Brain microvascular endothelial cell (primary cell): ENCODE results near the gene MEIOB.

Source experiments
- DNase-seq: peaks from one replicate; pipeline ENCODE4 v3.0.0-alpha.2; 2020
- H3K27ac ChIP-seq: fragments of 250-450 bp; sonication (Bioruptor Pico); 2 replicates; pipeline ENCODE4 v1.5.1; 2020; ENCODE audit warnings: mild to moderate bottlenecking, moderate library complexity
- H3K27me3 ChIP-seq: fragments of 250-450 bp; sonication (Bioruptor Pico); replicated peaks from 2 replicates; pipeline ENCODE4 v1.5.1; 2020; ENCODE audit warnings: mild to moderate bottlenecking
- H3K36me3 ChIP-seq: fragments of 250-450 bp; sonication (Bioruptor Pico); replicated peaks from 2 replicates; pipeline ENCODE4 v1.5.1; 2020; ENCODE audit warnings: mild to moderate bottlenecking
- H3K4me3 ChIP-seq: 2 replicates; pipeline ENCODE4 v1.5.1; 2011; ENCODE audit warnings: low read depth, mild to moderate bottlenecking, control low read depth, low read length, moderate library complexity
- in situ Hi-C: cut with HindIII; loops from 2 replicates; pipeline ENCODE4 v1.10.0; 2017; ENCODE audit warnings: low sequenced_read_pairs, low pct_ligation_motif_present
- TF ChIP-seq, protein P1 (sequence below): IDR thresholded peaks from 2 replicates; pipeline ENCODE4 v1.5.1; 2011; ENCODE audit warnings: low read depth, mild to moderate bottlenecking, moderate library complexity, low read length, control low read depth, inconsistent platforms; ENCODE audit errors: missing control alignments

Gene MEIOB

DNA sequence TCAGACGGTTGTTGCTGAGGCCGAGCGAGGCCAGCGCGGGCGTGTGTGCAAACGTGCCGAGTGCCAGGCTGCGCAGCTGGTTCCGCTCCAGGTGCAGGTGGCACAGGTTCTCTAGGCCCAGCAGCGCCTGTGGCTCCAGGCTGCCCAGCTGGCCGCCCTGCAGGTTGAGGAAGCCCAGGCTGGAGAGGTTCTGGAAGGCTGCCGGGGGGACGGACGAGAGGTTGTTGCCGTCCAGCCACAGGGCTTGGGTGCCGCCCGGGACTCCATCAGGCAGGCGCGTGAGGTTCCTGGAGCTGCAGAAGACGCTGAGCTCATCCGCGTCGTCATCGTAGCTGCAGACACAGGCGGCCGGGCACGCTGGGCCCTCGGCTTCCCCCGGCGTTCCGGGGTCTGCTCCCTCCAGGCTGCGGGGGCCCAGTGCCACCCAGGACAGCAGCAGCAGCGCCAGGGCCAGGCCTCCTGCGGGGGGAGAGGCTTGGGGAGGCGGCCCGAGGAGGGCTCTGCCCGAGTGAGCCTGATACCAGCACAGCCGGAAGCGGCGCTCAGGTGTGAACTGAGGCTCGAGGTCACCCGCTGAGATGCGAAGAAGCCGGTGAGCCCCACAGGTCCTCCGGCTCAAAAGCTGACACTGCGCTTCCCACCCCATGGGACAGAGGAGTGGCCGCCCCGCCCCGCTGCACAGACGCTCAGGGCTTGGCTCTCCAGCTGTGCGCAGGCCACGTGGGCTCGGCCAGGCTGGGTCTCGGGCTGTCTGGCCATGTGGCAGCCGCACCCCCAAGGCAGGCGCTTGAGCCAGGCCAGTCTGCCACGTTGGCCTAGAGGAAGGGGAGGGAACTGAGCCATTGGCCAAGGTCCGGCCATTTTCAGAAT is 79.8 kb downstream of the MEIOB start:
- in situ Hi-C loops, result no loop called here
- H3K27me3 ChIP-seq, result no peaks in the 10 kb centered on the region
- DNase-seq, result no peak
- no peak overlapping the region for H3K4me3 ChIP-seq
- TF ChIP-seq, protein P1, sequence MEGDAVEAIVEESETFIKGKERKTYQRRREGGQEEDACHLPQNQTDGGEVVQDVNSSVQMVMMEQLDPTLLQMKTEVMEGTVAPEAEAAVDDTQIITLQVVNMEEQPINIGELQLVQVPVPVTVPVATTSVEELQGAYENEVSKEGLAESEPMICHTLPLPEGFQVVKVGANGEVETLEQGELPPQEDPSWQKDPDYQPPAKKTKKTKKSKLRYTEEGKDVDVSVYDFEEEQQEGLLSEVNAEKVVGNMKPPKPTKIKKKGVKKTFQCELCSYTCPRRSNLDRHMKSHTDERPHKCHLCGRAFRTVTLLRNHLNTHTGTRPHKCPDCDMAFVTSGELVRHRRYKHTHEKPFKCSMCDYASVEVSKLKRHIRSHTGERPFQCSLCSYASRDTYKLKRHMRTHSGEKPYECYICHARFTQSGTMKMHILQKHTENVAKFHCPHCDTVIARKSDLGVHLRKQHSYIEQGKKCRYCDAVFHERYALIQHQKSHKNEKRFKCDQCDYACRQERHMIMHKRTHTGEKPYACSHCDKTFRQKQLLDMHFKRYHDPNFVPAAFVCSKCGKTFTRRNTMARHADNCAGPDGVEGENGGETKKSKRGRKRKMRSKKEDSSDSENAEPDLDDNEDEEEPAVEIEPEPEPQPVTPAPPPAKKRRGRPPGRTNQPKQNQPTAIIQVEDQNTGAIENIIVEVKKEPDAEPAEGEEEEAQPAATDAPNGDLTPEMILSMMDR, result no peak
- no peak overlapping the region for H3K27ac ChIP-seq
- H3K36me3 ChIP-seq, result peaks cover 18% of the 10 kb centered on the region

DNA sequence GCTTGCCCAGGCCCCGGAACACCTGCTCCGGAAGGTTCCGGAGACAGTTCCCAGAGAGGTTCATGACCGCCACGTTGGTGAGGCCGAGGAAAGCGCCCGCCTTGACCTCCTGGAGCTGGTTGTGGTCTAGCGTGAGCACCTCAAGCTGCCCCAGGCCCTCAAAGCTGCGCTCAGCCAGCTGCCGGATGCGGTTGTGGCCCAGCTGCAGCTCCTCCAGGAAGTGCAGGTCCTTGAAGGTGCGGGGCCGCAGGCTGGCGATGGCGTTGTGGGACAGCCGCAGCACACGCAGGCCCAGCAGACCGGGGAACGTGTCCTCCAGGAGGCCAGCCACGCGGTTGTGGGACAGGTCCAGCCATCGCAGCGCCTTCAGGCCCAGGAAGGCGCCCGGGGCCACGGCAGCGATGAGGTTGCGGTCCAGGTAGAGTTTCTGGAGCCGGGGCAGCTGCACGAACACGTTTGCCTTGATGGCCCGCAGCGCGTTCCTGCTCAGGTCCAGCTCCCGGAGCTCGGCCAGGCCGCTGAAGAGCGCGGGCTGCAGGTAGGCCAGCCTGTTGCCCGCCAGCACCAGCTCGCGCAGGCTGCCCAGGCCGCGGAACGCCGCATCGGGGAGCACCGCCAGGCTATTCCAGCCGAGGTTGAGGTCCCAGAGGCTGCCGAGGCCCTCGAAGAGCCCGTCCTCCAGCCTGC is 80.6 kb downstream of the MEIOB start:
- Histone ChIP-seq H3K27me3 (no peaks in the 10 kb centered on the region), H3K4me3 (no peak overlapping the region), H3K27ac (no peak overlapping the region), H3K36me3 (peaks cover 25% of the 10 kb centered on the region)
- in situ Hi-C loops, result no loop called here
- TF ChIP-seq, protein P1, result no peak
- no peak for DNase-seq

DNA sequence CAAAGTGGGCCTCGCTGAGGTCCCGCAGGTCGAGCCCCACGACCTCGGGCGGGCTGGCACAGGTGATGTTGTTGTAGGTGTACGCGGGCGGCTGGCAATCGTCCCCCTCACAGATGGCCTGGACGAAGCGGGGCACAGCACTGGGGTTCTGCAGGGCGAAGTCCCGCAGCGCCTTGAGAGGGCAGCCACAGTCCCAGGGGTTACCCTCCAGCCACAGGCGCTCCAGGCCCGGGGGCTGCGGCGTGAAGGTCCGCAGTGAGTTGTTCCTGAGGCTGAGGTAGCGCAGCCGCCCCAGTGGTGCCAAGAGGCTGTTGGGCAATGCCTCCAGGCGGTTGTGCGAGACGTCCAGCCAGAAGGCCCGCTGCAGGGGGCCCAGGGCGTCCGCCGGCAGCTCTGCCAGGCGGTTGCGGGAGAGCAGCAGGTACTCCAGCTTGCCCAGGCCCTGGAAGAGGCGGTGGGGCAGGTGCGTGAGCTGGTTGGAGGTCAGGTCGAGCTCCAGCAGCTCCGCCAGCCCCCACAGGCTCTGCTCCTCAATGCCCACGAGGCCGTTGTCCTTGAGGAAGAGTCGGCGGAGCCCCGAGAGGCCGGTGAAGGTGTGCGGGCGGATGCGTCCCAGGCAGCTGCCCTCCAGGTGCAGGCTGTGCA is 81.2 kb downstream of the MEIOB start:
- H3K27me3 ChIP-seq, result no peaks in the 10 kb centered on the region
- peaks cover 27% of the 10 kb centered on the region for H3K36me3 ChIP-seq
- no peak for DNase-seq
- TF ChIP-seq, protein P1, result no peak
- in situ Hi-C loops, result no loop called here
- H3K27ac ChIP-seq, result no peak overlapping the region
- H3K4me3 ChIP-seq, result no peak overlapping the region

DNA sequence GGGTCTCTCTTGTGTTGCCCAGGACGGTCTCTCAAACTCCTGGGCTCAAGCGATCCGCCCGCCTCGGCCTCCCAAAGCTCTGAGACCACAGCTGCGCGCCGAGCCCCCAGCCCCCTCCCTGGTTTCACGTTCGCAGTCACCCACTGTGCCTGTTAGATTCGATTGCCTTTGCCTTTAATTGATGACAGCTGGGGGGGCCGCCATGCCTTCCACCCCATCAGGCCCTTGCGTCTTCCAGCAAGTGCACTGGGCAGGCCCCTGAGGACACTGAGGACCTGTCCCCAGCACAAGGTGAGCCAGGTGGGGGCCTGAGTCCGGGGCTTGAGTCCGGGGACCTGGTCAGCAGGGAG is 81.7 kb downstream of the MEIOB start:
- TF ChIP-seq, protein P1, result no peak
- Histone ChIP-seq H3K27me3 (no peaks in the 10 kb centered on the region), H3K4me3 (no peak overlapping the region), H3K27ac (no peak overlapping the region), H3K36me3 (peaks cover 27% of the 10 kb centered on the region)
- in situ Hi-C loops, result no loop called here
- no peak for DNase-seq

DNA sequence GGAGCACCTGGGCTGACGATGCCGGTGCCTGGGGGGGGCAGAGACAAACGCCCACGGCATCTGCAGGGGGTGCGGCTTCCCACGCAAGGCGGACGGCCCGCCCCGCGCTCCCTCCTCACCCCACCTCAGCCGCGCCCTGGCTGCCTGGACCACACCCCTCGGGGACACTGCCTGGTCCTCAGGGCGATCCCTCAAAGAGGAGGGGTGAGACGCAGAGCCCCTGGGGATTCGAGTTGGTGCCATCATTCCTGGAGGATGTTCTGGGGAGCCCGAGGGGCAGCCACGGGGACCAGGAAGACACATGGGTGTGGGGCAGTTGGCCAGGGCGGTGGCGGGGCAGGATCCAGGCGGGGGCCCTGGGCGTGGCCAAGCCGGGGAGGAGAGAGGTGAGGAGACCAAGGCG is 82.3 kb downstream of the MEIOB start:
- Histone ChIP-seq H3K27me3 (no peaks in the 10 kb centered on the region), H3K4me3 (no peak overlapping the region), H3K27ac (no peak overlapping the region), H3K36me3 (peaks cover 27% of the 10 kb centered on the region)
- in situ Hi-C loops, result no loop called here
- no peak for DNase-seq
- TF ChIP-seq, protein P1, result no peak
